ENCODE results near the gene KLHDC4.

KLHDC4 gene

GRCh38 chr16:87707097-87707496 is 58.7 kb downstream of the KLHDC4 start:
- no peak for DNase-seq (ENCODE audit: low read depth)
- TF ChIP-seq CTCF (IDR thresholded peaks at IDR 0.05; ENCODE audit: insufficient read depth, low read depth, low read length, missing control alignments) = no peak

GRCh38 chr16:87706278-87707000 is 59.3 kb downstream of the KLHDC4 start:
- H3K4me3 ChIP-seq (ENCODE audit: low read depth, low read length) = no peak overlapping the region
- no peak for TF ChIP-seq CTCF (IDR thresholded peaks at IDR 0.05; ENCODE audit: insufficient read depth, low read depth, low read length, missing control alignments)
- no peak for DNase-seq (ENCODE audit: low read depth)

More at GRCh38 chr16:87707097-87707496, 58.7 kb downstream of the KLHDC4 start:
- H3K4me3 ChIP-seq (ENCODE audit: low read depth, low read length) = no peak overlapping the region

- no peak for DNase-seq (ENCODE audit: low read depth)
- no peak overlapping the region for H3K4me3 ChIP-seq (ENCODE audit: low read depth, low read length)
- TF ChIP-seq CTCF (IDR thresholded peaks at IDR 0.05; ENCODE audit: insufficient read depth, low read depth, low read length, missing control alignments) = no peak
Measured at GRCh38 chr16:87705771-87706277, 60.0 kb downstream of the KLHDC4 start.

- no peak for DNase-seq (ENCODE audit: low read depth)
- no peak overlapping the region for H3K4me3 ChIP-seq (ENCODE audit: low read depth, low read length)
- TF ChIP-seq CTCF (IDR thresholded peaks at IDR 0.05; ENCODE audit: insufficient read depth, low read depth, low read length, missing control alignments) = no peak
Measured at GRCh38 chr16:87704754-87705353, 60.9 kb downstream of the KLHDC4 start.

- H3K4me3 ChIP-seq (ENCODE audit: low read depth, low read length) = no peak overlapping the region
- DNase-seq (ENCODE audit: low read depth) = no peak
- TF ChIP-seq CTCF (IDR thresholded peaks at IDR 0.05; ENCODE audit: insufficient read depth, low read depth, low read length, missing control alignments) = no peak
Measured at GRCh38 chr16:87703835-87704375, 61.9 kb downstream of the KLHDC4 start.

GRCh38 chr16:87703071-87703470 is 62.7 kb downstream of the KLHDC4 start:
- no peak for DNase-seq (ENCODE audit: low read depth)
- no peak overlapping the region for H3K4me3 ChIP-seq (ENCODE audit: low read depth, low read length)

More at GRCh38 chr16:87703071-87703470, 62.7 kb downstream of the KLHDC4 start:
- no peak for TF ChIP-seq CTCF (IDR thresholded peaks at IDR 0.05; ENCODE audit: insufficient read depth, low read depth, low read length, missing control alignments)

Measured in GM12865 (cell line).